ENCODE measurements around the gene CCDC88B.

- TF ChIP-seq CTCF (IDR thresholded peaks at IDR 0.05), result no peak
- TF ChIP-seq POLR2A (IDR thresholded peaks at IDR 0.05), result no peak
These were observed 50.6 kb downstream of the CCDC88B start for GRCh38 chr11:64390558-64390957.
